ENCODE measurements around the gene FGF19. TPM values are rescaled to one million over a fixed set of nuclear protein-coding genes. Genes with fewer than 3 reads are reported as not detected.

Gene FGF19
- total RNA-seq, 1 donor from 2014 or later = not detected

DNA sequence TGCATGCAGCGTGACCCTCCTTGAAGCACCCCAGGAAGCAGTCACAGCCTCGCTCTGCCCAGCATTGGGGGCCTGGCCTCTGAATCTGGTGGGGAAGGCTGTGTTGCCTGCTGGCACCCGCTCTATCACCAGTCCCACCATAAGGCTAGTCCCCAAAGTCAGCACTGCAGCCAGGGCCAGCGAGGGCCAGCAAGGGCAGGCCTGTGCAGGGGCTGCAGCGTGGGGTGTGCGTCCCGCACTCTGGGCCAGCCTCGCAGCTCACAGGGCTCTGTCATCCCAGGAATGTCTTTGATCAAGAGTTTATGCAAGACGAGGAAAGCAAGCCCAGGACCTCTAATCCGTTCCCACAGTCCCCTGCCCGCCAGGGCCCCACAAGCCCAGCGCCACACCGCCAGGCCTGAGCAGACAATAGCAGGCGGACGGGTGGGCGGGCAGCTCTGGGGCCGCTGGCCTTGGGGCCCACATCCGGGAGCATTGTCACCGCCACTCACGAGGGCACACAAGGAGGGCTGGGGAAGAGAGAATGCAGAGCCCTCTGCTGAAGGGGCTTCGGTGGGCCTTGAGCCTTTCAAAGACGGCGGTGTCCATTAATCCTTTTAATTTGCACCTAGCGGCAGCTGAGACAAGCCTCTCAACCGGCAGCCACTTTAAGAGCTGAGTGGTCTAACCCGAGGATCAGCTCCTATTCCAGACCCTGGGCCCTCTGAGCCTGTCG, 45.8 kb downstream of the FGF19 start:
- DNase-seq (ENCODE audit: low spot score in 2 of 2) (no peak), FAIRE-seq (no peak)

DNA sequence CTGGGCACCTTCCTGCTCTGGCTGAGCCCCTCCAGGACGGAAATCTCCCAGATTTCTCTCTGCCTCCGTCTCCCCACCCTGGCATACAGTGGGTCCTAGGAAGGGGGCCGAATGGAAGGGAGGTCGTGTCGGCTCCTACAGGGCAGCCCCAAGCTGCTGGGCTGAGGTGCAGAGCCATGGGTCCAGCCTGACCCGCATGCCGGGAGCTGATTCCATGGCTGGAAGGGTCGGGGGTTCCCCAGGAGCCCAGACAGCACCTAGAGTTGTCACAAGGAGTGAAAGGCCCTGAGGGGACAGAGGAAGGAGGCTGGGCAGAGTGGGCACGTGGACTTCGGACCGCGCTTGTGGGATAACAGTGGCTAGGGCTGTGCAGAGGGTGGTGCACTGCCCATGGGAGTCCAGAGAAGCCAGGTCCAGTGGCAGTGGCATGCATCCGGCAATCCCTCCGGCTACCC, 46.3 kb downstream of the FGF19 start:
- FAIRE-seq (no peak), DNase-seq (ENCODE audit: low spot score in 2 of 2) (no peak)

DNA sequence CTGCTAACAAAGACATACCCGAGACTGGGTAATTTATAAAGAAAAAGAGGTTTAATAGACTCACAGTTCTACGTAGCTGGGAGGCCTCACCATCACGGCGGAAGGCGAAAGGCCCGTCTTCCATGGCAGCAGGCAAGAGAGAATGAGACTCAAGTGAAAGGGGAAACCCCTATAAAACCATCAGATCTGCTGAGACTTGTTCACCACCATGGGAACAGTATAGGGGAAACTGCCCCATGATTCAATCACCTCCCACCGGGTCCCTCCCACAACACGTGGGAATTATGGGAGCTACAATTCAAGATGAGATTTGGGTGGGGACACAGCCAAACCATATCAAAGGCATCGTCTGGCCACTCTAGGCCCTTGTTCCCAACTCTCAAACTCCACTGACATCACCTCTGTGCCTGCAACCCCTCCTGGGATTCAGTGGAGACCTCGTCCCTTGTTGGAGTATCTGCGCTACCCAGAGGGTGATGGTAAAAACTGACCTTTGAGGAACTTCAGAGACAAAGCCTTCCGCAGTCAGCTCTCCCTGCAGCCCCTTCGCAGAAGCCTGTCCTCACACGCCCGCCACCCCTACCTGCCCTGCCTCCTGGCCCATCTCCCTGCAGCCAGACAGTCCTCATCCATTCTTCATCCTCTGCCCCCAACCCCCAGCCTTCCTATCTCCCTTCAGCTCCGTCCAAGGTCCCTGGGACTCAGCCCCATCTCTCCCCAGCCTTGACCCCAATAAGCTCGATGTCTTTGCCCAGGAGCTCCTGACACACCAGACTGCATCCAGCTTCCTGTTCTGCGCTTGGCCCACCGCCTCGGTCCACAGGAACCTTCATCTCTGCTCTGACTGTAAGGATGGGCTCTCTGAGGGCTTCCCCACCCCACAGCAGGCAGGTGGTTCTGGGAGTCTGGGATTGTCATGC, 47.0 kb downstream of the FGF19 start:
- DNase-seq (ENCODE audit: low spot score in 2 of 2) = no peak
- FAIRE-seq = no peak

DNA sequence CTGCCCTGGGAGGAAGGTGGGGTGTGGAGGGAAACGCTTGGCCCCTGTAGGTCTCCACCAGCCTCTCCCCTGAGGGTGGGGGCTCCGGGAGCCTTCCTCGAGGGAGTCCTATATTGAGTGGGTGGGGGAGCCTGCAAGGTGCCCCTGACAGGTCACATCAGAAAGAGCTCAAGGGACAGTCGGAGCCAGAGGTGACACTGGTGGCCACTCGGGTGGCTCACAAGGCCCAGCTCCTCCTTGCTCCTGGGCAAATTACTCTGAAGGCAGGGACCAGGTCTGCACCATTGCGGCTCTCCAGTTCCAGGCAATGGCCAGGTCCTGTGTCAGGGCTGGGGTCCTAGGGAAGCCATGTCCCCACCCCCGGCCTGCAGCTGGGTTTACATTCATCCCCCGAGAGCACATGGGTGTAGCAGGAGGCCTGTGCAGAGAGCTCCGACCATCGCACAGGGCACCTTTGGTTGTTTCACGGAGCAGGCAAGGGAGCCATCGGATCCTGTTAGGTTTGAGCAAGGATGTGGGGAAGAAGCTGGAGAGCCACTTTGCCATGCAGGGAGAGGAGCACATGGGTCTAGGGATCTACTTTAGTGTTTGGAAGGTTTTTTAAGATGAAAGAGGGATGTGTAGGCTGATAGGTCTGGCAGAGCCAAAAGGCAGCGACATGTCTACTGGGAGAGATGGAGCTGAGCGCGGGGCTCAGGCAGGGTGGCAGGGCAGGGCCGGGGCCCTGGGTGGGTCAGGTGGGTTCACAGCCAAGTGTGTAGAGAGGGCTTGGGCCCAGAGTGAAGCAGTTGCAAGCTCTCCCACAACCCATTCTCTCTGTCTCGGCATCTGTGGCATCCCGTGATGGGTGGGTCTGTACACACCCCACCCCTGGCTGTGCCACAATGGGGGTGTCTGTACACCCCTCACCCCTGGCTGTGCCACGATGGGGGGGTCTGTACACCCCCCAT, 48.1 kb downstream of the FGF19 start:
- FAIRE-seq (no peak), DNase-seq (ENCODE audit: low spot score in 2 of 2) (no peak)

DNA sequence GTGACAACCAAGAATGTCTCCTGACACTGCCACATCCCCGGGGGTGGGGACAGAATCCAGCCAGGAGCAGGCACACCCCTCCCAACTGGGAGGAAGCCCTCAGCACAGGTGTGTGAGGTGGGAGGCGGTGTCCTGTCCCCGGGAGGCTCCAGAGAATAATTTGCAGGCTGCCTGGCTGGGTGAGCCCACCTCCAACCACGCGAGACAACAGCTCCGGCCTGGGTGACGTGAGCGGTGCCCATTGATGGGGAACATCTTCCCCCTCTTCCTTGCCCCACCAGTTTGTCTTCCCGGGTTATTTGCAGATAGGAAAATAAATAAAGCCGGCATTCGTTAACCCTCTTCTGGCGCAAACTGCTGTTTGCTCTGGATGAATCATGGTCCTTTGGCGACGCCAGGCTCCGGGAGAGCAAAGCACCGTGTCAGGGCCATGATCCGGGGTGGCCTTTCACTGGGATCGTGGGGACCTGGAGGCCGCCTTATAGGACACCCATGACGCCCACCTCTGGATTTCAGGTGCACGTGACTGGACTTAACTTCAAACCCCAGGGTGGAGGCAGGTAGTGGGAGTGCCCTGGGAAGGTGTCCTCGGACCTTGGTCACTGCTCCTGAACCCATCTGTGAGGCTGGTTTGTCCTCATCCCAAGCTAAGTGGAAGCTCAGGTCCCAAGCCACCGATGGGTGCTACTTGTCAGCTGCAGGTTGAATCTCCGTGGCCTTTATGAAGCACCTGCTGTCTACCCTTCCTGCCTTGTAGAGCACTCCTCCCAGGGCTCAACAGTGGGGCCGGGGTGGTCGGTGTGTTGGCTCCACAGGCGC, 49.0 kb downstream of the FGF19 start:
- FAIRE-seq = no peak
- DNase-seq (ENCODE audit: low spot score in 2 of 2) = no peak

DNA sequence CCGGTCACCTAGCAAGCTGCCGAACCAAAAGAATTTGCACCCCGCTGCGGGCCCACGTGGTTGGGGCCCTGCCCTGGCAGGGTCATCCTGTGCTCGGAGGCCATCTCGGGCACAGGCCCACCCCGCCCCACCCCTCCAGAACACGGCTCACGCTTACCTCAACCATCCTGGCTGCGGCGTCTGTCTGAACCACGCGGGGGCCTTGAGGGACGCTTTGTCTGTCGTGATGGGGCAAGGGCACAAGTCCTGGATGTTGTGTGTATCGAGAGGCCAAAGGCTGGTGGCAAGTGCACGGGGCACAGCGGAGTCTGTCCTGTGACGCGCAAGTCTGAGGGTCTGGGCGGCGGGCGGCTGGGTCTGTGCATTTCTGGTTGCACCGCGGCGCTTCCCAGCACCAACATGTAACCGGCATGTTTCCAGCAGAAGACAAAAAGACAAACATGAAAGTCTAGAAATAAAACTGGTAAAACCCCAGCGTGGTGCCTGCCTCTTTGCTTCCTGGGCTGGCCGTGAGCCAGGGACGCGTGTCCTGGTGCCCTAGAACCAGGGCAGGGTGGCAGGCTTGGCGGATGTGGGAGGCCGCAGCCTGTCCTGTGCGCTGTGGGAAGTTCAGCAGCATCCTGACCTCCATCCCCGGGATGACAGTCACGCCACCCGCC, 49.7 kb downstream of the FGF19 start:
- FAIRE-seq (no peak), DNase-seq (ENCODE audit: low spot score in 2 of 2) (no peak)

DNA sequence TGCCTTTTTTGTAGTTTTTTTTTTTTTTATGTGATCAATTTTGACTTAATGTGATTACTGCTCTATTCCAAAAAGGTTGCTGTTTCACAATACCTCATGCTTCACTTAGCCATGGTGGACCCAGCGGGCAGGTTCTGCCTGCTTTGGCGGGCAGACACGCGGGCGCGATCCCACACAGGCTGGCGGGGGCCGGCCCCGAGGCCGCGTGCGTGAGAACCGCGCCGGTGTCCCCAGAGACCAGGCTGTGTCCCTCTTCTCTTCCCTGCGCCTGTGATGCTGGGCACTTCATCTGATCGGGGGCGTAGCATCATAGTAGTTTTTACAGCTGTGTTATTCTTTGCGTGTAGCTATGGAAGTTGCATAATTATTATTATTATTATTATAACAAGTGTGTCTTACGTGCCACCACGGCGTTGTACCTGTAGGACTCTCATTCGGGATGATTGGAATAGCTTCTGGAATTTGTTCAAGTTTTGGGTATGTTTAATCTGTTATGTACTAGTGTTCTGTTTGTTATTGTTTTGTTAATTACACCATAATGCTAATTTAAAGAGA, 50.3 kb downstream of the FGF19 start:
- FAIRE-seq = no peak
- DNase-seq (ENCODE audit: low spot score in 2 of 2) = no peak

DNA sequence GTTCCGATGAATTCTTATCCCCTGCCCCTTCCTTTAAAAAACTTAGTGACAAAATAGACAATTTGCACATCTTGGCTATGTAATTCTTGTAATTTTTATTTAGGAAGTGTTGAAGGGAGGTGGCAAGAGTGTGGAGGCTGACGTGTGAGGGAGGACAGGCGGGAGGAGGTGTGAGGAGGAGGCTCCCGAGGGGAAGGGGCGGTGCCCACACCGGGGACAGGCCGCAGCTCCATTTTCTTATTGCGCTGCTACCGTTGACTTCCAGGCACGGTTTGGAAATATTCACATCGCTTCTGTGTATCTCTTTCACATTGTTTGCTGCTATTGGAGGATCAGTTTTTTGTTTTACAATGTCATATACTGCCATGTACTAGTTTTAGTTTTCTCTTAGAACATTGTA, 50.8 kb downstream of the FGF19 start:
- no peak for FAIRE-seq
- no peak for DNase-seq (ENCODE audit: low spot score in 2 of 2)

DNA sequence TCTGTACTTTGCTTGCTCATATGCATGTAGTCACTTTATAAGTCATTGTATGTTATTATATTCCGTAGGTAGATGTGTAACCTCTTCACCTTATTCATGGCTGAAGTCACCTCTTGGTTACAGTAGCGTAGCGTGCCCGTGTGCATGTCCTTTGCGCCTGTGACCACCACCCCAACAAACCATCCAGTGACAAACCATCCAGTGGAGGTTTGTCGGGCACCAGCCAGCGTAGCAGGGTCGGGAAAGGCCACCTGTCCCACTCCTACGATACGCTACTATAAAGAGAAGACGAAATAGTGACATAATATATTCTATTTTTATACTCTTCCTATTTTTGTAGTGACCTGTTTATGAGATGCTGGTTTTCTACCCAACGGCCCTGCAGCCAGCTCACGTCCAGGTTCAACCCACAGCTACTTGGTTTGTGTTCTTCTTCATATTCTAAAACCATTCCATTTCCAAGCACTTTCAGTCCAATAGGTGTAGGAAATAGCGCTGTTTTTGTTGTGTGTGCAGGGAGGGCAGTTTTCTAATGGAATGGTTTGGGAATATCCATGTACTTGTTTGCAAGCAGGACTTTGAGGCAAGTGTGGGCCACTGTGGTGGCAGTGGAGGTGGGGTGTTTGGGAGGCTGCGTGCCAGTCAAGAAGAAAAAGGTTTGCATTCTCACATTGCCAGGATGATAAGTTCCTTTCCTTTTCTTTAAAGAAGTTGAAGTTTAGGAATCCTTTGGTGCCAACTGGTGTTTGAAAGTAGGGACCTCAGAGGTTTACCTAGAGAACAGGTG, 51.8 kb downstream of the FGF19 start:
- no peak for FAIRE-seq
- no peak for DNase-seq (ENCODE audit: low spot score in 2 of 2)

DNA sequence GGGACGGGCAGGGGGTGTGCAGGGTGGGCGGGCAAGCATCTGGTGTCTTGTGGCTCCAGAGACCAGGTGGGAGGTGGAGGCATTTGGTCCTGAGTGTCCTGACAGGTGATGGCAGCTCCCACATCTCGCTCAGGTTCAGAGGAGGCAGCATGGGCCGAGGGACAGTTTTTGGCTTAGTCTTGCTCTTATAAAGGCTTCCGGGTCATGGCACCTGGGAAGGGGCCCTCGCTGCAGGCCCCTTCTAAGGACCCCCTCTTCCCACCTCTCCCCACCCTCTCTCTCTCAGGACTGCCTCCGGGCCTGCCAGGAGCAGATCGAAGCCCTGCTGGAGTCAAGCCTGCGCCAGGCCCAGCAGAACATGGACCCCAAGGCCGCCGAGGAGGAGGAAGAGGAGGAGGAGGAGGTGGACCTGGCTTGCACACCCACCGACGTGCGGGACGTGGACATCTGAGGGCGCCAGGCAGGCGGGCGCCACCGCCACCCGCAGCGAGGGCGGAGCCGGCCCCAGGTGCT, 52.9 kb downstream of the FGF19 start:
- no peak for DNase-seq (ENCODE audit: low spot score in 2 of 2)

DNA sequence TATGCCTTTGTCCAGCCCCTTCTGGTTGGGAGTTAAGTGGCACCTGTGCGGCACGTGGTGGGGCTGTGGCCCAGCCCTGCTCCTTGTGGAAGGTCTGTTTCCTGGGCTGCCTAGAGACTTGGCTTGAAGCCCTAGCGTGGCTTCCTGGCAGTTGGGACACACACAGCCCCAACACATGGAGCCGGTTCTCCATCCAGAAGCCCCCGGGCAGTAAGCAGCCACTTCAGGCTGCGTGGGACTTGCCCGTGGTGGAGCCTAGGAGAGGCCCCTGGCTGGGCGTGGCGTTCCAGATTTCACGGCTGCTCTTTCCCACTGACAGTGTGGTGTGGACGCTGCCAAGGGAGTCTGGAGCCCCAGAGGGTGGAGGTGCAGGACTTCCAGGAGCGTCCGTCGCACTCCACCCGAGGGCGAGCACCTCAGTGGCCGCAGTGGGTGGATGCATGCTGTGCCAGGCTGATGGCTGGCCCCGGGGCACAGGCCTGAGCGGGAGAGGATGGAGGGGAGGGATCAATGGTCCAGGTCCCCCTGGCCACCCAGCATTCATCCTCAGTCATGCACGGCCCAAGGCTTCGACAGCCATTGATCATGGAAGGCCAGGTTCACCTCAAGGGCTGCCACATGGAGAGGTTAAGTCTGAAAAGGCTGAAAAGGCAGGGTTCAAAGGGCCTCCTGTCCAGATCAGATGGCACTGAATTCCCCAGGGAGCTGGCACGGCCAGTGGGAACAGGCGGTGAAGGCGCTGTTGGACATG, 53.6 kb downstream of the FGF19 start:
- FAIRE-seq (no peak), DNase-seq (ENCODE audit: low spot score in 2 of 2) (no peak)

More for the DNA sequence above, 52.9 kb downstream of the FGF19 start:
- FAIRE-seq = no peak

DNA sequence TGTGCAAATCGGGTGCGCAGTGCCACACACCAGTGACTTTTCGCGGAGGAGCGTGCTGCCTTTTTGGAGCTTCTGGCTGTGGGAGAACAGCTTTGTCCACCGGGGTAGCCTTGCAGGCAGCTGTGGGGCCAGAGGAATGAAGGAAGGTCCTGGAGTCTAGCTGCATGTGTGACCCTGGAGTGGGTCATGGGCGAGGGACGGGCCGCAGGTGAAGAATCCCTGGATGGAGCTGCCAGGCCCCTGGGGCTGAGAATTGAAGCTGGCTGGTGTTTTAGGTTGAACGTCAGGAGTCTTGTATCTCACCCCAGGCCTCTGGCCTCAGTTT, 54.3 kb downstream of the FGF19 start:
- FAIRE-seq (no peak), DNase-seq (ENCODE audit: low spot score in 2 of 2) (no peak)

DNA sequence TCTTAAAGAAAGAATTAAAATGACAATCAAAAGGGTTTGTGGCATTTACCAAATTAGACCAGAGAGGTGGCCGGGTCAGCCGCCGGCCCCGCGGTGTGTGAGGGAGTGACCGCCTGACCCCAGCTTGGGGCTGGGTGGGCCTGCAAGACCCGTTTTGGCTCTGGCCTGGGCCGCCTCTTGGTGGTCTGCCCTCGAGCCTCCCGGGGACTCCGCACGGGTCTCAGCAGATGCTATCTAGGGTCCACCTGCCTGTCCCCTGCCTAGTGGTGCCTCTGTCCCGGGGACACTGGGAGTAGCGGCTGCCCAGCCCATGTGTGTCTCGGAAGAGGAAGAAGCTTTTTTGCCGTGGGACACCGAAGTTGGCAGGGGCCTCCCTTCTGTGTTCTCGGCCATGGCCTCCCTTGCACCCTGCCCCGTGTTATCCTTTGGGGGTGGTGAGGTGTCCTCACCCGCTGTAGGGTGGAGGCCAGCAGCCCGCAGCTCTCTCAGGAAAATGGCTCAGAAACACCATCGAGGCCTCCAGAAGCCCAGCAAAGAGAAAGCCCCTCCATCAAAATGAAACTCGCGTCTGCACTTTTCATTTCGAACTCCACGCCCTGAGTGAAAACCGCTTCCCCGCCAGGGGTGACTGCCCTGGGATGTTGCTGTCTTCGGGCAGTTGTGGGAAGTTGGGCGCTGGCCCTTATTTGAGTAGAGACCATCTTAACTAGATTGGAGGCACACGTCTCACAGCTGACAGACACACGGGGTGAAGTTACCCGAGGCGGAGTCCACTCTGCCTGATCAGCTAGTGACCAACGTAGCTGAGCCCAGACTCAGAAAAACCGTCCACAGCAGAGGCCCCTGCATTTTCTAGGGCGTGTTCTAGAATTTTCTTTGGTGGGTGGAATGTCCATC, 54.9 kb downstream of the FGF19 start:
- FAIRE-seq = no peak
- DNase-seq (ENCODE audit: low spot score in 2 of 2) = no peak

All from frontal cortex (tissue), 4 donors.